Activated CD8-positive, alpha-beta memory T cell treated with anti-CD3 and anti-CD28 coated beads, Interleukin-2, amount 50 U/mL, for 4 hours (primary cell): Measurements from ENCODE around the gene CAMTA1.

Source experiments
- DNase-seq: peaks from one replicate; pipeline ENCODE4 v3.0.0-alpha.2; 2020

The CAMTA1 gene

GRCh38 chr1:7491109-7491817 lies 706.0 kb downstream of the CAMTA1 start:
- no peak for DNase-seq

DNA sequence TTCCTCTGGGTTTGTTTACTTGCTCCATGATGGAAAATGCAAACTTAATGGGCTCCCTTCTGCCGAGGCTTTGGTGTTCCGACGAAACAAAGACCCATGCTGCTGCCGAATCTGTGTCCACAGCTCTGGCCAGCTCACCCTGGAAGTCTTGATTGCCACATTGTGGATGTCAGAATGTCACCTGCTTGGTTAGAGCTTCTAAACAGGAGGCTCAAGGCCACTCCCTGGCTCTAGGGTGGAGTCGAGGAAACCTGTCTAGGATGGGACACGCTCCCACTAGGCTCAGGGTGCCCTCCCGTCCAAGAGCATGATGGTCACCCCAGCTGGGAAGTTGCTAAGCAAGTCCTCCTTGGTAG lies 706.5 kb downstream of the CAMTA1 start:
- DNase-seq: no peak

DNA sequence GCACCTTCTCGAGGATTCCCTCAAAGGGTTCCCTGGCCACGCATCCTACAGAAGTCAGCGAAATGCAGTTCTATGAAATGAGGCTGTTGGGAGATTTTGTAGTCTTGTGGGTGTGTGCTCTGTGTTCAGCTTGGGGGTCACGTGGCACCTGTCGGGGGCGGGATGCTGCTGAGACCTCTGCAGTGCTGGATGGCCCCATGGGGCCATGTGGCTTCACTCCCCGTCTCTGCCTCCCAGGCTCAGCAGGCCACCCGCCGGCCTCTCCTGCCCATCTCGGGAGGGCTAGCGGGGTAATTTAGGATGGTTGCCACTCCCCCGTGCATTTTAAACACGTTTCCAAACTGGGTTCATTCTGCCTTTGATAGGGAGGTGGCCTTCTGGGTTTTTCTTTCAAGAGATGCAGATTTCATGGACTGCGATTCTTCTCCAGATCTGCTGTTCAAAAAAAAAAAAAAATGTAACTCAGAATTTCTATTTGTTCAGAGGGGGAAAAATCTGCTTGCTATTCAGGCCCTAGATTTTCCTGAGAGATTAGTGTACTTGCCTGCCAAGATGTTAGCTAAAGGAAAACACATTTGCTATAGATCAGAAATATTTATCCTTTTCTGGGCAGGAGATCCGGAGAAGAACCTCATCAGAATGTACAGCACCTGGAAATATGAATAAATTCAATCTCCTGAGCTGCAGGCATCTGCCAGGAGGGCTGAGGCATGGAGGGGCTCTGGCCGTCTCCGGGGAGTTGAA lies 708.6 kb downstream of the CAMTA1 start:
- no peak for DNase-seq

DNA sequence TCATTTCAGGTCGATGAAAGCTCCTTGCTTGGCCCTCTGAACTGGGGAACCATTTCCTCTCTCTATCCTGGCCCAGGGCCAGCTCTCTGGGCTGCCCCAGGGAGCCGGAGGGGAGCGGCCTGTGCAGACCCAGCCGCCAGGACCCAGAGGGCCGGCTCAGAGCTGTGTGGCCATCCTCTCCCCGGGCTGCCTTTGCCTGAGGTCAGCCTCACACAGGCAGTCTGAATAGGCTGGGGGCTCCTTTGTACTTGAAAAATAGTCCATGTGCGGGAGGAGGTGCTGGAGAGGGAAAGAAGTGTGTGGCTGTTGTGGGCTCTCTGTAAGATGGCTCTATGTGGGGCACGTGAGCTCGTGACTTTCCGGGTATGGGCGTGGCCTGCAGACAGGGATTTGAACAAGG lies 710.7 kb downstream of the CAMTA1 start:
- DNase-seq: no peak

GRCh38 chr1:7497107-7497637 lies 711.9 kb downstream of the CAMTA1 start:
- no peak for DNase-seq

DNA sequence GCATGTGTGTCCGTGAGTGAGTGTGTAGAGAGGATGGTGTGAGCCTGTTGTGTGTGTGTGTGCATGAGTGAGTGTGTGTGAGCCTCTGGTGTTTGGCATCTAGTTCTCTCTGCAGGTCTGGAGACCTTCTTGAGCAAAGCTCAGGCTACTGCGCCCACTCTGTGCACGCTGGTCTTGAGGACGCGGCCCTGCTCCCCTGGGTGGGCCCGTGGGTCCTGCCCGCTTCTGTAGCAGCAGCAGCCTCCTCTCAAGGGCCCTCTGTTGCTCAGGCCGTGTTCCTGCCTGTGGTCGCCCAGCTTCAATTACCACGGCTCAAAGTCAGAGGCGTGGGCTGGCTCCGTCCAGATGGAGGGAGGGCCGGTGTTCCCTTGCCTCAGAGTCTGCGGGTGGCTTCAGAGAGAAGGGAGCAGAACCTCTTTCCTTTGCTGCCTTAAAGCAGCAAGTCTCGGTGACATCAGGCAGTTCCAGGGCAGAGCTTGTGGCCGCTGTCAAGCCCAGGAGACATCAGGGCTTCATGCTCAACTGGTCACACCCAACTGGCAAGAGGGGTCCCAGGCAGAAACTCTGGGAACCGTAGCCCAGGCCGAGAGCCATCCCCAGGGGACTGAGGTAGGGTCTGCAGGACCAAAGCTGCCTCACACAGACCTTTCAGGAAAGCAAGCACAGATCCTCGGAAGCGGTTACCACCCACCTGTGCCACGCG lies 715.3 kb downstream of the CAMTA1 start:
- no peak for DNase-seq

DNA sequence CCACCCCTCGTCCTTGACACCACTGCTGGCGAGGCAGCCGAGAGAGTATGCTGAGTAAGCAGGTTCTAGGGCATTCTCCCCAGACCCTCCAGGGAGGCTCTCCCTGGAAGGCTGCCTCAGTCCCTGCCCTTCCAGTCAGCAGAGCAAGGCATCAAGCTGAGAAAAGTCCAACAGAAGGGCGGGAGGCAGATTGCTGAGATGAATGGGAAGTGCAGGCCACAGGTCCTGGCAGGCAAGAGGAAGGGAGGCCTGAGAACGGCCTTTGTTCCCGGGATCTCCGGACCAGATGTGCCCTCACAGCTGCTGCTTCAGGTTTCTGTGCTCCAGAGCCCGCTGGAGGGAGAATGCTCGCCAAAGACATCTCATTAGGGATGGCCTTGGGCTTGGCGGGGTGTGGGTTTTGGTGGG lies 715.8 kb downstream of the CAMTA1 start:
- DNase-seq: no peak

DNA sequence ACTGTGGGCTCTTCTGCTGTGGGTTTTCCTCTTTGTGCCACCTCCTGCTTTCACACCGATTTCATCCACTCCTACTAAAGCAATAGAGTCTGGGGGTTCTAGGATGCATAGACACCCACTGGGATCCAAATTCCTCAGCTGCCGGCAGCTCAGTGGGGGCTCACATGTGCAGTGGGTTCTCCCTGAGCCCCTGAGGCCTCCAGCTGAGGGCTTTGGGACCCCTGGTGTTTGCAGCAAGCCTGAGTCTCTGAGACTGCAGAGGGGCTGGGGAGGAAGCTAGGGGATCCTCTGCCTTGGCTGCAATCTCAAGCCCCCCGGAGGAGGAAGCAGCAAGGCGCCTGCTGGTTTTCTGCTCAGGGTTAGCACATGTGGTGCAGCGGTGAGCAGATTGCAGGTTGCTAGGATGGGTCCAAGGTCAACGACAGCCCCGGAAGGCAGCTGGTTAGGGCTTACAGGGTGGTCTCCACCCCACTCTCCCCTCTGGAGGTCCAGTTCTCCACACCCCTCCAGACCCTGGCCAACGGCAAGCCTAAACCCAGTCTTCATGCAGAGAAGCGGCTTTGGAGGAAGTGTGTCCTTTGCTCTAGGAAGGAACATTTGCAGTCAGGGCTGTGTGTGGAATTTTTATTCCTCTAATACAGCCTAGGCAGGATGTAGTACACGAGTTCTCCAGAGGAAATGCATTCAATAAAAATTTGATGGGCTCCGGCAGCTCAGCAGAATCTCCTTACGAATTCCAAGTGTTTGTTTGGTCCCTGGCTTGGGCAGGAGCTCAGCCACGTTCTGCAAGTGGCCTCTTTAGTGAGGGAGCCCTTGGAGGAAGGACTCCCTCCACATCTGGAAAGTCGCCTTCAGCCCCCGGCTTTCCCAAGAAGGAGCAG lies 716.7 kb downstream of the CAMTA1 start:
- DNase-seq: no peak

GRCh38 chr1:7503691-7504437 lies 718.6 kb downstream of the CAMTA1 start:
- no peak for DNase-seq

- no peak for DNase-seq
Observed at GRCh38 chr1:7504438-7504720, 719.1 kb downstream of the CAMTA1 start.

DNA sequence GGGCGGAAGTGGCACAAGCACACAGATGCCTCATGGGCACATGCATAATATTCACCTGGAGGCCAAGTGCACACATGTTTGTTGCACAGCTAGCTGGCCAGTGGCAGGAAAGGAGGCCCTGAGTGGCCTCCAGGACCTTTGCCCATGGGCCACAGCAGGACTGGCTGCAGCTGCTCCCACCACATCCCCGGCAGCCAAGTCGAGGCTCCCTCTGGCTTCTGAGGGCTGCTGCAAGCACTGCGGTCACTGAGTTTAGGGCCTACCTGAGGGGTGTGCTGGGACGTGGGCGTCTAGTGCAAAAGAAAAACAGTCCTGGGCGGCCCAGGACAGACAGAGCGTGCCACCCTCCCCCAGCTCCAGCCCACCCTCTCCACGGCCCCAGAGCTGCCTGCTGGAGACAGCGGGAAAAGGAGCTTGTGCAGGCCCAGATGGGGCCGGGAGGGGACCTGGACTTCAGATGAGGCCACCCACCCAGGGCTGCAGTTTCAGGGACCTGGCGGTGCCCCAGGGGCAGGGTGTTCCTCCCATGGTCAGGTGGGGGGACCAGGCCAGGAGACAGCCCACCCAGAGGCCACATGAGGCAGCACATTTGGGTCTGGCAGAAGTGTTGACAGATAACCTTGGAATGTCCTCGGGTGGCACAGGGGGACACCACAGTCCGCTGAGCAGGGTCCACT lies 720.0 kb downstream of the CAMTA1 start:
- DNase-seq: no peak

DNA sequence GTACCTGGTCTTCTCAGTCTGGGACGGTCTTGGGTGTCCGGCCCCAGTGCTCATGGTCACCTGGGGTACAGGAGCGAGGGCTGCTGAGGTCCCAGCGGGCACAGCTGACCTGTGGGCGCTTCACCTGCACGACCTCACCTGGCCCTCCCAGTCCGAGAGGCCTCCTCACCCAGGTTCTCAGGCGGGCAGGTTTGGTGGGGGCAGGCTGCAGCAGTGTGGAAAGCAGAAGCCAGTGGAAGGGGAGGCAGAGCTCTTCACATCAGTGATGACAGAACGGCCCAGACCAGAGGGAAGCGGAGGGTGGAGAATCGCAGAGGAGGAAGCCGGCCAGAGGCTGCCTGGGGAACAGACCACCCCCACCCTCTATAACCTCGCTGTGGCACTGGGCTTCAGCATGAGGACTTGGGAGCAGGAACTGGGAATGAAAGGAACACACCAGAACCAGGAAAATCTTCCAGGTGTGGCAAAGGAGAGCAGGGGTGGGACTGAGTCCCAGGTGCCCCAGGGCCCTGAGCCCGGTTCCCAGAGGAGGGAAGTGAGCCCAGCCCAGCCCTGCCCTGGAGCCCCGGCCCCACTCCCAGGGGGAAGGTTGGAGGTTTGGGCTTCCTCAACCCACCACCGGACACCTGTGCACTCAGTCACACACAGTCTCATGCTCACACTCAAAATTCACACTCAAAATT lies 720.7 kb downstream of the CAMTA1 start:
- no peak for DNase-seq

DNA sequence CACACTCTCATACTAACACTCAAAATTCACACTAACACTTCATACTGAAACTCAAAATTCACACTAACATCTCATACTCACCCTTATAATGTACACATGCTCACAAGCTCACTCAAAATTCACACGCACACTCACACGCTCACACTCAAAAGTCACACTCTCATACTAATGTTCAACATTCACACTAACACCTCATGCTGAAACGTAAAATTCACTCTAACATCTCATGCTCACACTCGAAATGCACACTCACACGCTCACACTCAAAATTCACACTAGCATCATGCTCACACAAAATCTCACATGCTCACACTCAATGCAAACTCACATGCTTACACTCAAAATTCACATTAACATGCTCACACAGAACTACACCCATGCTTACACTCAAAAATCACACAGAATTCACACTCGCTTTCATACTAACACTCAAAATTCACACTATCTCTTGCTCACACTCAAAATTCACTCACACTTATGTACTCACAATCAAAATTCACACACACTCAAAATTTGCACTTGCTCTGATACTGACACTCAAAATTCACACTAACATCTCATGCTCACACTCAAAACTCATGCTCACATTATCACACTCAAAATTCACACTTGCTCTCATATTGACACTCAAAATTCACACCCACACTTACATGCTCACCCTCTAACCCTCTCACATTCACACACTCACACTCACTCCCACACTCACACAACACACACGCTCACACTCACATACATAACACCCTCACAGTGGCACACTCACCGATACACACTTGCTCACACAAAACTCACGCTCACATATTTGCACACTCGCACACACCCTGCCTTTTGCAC lies 721.4 kb downstream of the CAMTA1 start:
- DNase-seq: no peak

- DNase-seq: no peak
Observed at GRCh38 chr1:7507285-7508019, 722.2 kb downstream of the CAMTA1 start.

DNA sequence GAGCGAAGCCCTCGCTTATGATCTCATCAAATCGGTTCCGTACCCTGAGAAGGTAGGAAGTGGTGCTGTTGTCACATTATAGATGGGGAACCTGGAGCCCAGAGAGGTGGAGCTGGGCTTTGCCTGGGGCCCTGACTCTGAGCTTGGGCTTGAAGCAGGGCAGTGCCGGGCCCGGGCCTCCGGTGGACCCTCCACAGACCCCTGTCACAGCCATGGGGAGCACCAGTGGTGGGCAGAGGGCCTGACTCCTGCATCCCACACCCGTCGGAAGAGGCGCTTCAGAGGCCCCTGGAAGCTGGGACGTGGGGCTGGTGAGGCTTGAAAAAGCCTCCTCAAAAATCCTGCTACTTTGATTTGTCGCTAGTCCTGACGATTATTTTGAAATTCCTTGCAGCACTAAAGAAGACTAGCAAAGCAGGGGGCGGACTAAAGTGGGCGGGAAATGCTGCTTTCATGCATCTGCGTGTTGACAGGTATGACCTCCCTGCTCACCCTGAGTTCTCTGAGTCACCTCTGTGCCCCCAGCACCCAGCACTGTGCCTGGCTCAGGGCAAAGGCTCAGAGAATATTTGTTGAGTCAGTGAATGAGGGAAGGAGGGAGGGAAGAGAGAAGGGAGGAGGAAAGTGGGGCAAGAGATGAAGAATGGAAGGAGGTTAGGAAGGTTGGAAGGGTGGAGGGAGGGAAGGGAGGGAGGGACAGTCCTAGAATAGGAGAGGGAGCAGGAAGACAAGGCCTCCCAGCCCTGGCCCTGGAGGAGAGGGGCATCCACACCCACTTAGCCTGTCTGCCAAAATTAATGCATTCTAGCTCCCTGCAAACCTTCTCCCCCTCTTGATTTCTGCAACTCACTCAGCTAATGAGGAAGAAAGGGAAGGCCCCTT lies 723.0 kb downstream of the CAMTA1 start:
- no peak for DNase-seq

DNA sequence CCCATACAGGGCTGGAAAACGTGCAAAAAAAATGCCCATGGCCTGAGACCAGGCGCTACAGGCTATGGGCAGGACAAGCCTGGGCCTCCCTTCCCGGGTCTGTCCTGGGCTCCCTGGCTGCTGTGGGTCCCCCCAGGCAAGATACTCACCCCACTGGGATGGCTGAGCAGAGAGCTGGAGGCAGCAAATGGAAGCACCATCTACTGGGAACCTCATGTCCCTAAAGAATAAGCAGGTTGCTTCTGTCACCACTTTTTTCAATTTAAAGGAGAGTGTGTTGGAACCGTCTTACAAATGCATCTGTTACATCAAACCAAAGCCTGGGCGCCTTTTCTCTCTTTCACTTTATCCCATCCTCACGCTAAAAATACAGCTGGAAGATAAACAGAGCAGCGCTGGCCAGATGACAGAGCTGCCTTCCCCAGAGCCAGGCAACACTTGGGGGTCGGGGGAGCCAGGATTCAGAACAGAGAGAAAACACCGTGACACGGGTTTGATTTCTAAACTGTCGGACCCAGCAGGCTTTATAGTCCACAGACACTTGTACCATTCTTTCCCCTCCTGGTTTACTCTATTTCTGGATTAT lies 723.8 kb downstream of the CAMTA1 start:
- DNase-seq: no peak

GRCh38 chr1:7509598-7509997 lies 724.3 kb downstream of the CAMTA1 start:
- no peak for DNase-seq

DNA sequence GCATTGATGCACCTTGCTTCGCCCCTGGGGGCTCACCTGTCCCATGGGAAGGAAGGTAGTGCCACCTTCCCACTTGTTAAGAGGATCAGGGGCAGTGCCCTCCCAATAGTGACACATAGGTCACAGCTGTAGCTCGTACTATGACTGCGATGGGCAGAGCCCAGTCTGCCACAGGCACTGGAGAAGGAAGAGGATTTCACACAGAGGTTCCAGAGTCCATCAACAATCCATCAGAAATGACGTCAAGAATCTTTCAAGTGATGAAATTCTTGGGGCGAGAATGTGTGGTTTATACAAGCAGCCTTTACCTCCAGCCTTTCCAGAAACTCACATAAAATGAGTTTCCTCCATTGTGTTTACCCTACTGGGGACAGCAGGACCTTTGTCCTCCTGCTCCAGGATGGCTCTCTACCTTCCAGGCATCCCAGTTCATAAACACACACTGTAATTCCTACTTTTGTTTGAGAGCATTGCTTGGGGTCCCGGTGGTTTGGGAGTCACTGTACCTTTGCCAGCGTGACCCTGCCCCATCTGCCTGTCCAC lies 725.2 kb downstream of the CAMTA1 start:
- no peak for DNase-seq
